Ishikawa (cell line): ENCODE measurements around the gene MYH3.

Experiments used
- CREB1 ChIP-seq: IDR thresholded peaks from 2 replicates; pipeline ENCODE4 v1.6.1; 2012; ENCODE audit warnings: low read depth
- EGR1 ChIP-seq: IDR thresholded peaks from 2 replicates; pipeline ENCODE4 v1.6.1; 2012
- EP300 ChIP-seq: IDR thresholded peaks from 2 replicates; pipeline ENCODE4 v1.6.1; 2012; ENCODE audit warnings: borderline replicate concordance
- FOXM1 ChIP-seq: IDR thresholded peaks from 2 replicates; pipeline ENCODE4 v1.6.1; 2012; ENCODE audit warnings: low read depth, borderline replicate concordance
- NFIC ChIP-seq: IDR thresholded peaks from 2 replicates; pipeline ENCODE4 v1.6.1; 2012
- RAD21 ChIP-seq: IDR thresholded peaks from 2 replicates; pipeline ENCODE4 v1.6.1; 2012; ENCODE audit warnings: low read depth
- REST ChIP-seq: IDR thresholded peaks from 2 replicates; pipeline ENCODE4 v1.6.1; 2012; ENCODE audit warnings: low read depth, mild to moderate bottlenecking
- TAF1 ChIP-seq: IDR thresholded peaks from 2 replicates; pipeline ENCODE4 v1.6.1; 2012; ENCODE audit warnings: low read depth, mild to moderate bottlenecking
- TEAD4 ChIP-seq: IDR thresholded peaks from 2 replicates; pipeline ENCODE4 v1.6.1; 2012
- YY1 ChIP-seq: IDR thresholded peaks from 2 replicates; pipeline ENCODE4 v1.6.1; 2012; ENCODE audit warnings: low read depth
- TF ChIP-seq, protein P1 (sequence below): IDR thresholded peaks from 2 replicates; pipeline ENCODE4 v1.6.1; 2012

- no peak for TF ChIP-seq YY1
- no peak for TF ChIP-seq TEAD4
- TF ChIP-seq FOXM1 = no peak
- TF ChIP-seq EGR1 = no peak
- no peak for TF ChIP-seq NFIC
- TF ChIP-seq REST = no peak
- TF ChIP-seq RAD21 = no peak
- TF ChIP-seq TAF1 = no peak
- no peak for TF ChIP-seq EP300
- TF ChIP-seq, protein P1, sequence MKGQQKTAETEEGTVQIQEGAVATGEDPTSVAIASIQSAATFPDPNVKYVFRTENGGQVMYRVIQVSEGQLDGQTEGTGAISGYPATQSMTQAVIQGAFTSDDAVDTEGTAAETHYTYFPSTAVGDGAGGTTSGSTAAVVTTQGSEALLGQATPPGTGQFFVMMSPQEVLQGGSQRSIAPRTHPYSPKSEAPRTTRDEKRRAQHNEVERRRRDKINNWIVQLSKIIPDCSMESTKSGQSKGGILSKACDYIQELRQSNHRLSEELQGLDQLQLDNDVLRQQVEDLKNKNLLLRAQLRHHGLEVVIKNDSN = no peak
- no peak for TF ChIP-seq CREB1
These were observed 36.3 kb downstream of the MYH3 start for GRCh38 chr17:10620823-10621222.
